GM21737 (cell line): Measurements from ENCODE around the gene DRC7.

ENCODE experiments used
- ATAC-seq: cut with Tn5 transposase; IDR thresholded peaks from one replicate; pipeline ENCODE4 v1.9.1; 2021; ENCODE audit warnings: mild to moderate bottlenecking, moderate library complexity; ENCODE audit not compliant: unreplicated experiment

DRC7 gene, protein sequence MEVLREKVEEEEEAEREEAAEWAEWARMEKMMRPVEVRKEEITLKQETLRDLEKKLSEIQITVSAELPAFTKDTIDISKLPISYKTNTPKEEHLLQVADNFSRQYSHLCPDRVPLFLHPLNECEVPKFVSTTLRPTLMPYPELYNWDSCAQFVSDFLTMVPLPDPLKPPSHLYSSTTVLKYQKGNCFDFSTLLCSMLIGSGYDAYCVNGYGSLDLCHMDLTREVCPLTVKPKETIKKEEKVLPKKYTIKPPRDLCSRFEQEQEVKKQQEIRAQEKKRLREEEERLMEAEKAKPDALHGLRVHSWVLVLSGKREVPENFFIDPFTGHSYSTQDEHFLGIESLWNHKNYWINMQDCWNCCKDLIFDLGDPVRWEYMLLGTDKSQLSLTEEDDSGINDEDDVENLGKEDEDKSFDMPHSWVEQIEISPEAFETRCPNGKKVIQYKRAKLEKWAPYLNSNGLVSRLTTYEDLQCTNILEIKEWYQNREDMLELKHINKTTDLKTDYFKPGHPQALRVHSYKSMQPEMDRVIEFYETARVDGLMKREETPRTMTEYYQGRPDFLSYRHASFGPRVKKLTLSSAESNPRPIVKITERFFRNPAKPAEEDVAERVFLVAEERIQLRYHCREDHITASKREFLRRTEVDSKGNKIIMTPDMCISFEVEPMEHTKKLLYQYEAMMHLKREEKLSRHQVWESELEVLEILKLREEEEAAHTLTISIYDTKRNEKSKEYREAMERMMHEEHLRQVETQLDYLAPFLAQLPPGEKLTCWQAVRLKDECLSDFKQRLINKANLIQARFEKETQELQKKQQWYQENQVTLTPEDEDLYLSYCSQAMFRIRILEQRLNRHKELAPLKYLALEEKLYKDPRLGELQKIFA

DNA sequence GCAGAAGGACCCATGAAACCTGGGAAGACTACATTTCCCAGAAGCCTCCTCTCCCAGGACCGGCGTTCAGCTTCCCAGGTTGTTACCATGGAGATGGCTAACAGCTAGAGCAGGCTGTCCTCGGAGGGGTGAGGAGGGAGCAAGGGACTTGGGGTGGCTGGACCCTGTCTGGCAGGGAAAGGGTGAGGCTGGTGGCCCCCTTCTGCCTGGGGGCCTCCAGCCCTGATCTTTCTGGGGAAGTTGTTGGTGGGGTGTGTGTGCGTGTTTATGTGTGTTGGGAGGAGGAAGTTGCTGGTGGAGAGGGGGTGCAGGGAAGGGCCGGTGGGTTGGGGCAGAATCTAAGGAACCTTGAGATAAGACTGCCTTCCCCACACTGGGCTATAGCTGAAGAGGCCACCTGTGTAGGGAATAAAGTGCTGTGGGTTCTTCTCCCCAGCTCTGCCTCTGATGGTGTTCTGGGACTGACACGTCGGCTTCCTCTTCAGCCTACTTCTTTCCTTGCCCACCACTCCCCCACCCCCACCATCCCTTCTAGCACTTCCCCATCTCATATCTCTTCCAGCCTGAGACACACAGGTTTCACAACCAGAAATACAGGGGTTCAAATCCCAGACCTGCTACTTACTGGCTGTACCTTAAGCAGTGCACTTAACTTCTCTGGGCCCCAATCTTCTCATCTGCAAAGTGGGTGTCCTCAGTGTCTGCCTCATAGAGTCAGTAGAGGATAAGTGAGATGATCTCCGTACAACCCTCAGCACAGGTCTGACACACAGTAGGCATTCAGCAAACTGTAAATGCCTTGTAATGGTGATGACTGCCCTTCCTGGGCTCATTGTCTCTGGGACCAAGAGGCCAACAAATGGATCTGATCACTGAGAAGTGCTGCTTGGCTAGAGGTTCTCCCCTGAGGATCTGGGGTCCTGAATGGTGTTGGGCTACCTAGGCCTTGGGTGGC lies at the start of gene DRC7:
TSS of gene DRC7 (plus strand) at position 82 of the 955 bp plus-strand sequence. CDS start 3,144 bp downstream, outside the sequence.
- ATAC-seq, result no peak

DNA sequence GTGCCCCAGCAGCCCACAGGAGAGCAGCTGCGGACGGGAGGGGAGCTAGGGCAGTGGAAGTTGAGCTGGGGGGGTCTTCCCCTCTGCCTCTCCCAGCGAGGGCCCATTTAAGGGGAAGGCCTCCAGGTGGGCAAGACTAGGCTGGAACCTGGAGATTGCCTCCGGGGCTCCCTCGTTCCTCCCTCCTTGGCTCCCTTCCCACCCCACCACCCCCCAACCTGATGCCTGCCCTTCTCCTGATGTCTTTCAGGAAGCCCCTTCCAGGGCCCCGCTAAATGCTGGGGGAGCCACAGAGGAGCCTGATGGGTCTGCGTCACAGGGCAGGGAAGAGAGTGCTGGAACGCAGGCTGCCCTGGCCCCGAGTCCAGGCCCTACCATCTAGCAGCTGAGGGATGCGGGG lies 49.4 kb upstream of the DRC7 start:
- ATAC-seq, result no peak

GRCh38 chr16:57645691-57646387 lies 48.8 kb upstream of the DRC7 start:
- no peak for ATAC-seq

- ATAC-seq, result no peak
Measured at GRCh38 chr16:57646388-57647039, 48.1 kb upstream of the DRC7 start.

DNA sequence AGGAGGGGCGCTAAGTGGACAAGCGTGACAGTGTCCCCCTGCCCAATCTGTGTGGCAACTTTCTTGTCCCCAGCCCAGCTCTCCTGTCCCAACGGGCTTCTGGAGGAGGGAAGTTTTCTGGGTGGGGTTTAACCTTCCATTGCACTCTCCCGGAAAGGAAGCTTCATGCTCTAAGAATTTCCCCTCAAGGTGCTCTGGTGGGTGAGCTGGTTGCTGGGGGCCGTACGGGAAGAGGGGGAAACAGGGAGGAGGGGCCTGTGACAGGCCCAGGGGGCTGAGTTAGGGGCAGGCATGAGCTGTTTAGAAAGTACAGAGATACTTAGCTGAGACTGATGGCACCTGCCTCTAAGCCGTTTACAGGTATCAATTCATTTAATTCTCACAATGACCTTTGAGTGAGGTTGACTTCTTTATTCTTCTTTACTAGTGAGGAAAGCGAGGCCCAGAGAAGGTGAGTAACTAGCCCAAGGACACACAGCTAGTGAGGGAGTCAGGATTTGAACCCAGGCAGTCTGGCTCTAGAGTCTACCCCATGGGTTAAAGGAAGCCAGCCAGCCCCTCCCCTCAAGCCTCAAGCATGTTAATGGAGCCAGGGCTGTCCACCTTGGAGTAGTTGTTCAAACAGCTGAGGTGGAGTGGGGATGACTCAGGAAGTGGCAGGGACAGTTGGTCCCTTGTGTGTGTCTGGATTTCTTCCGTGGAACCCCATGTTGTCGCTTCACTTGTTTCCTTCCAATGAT lies 47.3 kb upstream of the DRC7 start:
- ATAC-seq, result no peak

DNA sequence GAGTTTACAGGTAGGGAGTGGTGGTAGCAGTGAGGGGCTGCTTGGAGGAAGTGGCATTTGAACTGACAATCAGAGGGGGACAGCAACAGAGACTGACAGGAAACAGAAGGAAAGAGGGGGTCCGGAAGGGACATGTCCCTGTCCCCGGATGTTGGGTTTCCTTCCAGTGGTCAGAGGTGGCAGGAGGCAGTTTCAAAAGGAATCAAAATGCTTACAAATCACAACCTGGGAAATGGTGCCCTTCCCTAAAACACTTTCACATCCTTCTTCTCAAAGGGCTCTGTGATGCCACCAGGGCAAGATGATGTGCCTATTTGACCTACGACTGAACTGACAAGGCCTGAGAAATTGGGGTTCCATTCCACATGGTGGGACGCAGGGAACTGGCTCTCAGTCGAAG lies 46.5 kb upstream of the DRC7 start:
- ATAC-seq, result no peak

DNA sequence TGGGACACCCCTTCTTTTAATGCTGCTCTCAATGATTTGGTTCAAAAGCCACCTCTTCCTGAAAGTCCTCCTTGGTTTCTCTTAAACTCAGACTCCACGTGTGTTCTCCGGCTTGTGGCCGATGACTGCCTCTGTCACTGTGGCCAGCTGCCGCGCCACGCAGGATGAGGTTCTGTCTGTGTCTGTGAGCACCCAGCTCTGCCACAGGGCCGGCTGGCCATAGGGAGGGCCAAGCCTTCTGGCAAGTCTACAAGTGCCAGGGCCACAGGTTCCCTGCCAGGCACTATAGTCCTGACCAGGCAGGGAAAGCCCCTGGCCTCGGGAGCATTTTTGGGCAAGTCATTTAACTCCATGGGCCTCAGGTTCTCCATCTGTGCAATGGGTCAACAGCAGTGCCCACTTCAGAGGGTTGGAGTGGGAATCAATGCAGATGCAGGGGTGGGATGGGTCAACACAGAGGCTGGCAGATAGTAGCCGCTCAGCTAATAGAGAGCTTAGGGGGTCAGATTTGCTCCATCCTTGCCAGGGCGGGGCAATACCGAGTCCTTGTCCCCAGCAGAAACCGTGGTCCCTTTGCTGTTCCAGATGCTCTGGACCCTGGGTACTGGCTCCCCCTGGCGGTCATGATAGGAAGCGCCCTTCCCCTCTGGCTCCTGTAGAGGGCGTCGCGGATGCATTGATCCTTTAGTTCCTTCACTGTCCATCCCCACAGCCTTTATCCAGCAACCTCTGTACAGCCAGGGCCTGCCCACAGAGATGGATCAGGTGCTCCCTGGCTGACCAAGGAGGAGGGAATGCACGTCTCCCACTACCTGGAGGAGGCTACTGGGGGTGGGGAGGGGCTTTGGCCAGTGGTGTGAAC lies 45.8 kb upstream of the DRC7 start:
- ATAC-seq, result no peak

DNA sequence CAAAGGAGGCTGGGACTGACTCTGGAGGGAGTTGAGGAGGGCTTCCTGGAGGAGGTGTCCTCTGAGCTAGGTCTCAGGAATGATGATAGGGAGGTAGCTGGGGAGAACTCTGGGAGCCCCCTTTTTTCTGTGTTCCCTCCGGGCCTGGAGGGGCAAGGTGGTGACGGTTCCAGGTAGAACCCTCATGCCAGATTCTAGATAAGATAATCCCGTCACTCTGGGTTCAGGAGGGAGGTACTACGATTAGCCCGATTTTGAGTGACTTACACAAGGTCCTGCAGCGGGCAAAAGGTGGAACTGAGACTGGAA lies 45.2 kb upstream of the DRC7 start:
- no peak for ATAC-seq

DNA sequence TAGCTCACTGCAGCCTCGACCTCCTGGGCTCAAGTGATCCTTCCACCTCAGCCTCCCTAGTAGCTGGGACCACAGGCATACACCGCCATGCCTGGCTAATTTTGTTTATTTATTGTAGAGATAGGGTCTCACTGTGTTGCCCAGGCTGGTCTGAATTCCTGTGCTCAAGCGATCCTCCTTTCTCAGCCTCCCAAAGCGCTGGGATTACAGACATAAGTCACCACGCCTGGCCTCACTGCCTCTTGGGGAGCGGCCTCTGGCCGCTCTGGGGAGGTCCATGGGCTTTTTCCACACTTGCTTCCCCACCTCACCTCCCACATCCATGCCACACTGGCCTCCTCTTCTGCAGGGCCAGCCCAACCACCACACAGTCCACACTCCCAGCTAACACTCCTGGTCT lies 44.8 kb upstream of the DRC7 start:
- ATAC-seq, result no peak

DNA sequence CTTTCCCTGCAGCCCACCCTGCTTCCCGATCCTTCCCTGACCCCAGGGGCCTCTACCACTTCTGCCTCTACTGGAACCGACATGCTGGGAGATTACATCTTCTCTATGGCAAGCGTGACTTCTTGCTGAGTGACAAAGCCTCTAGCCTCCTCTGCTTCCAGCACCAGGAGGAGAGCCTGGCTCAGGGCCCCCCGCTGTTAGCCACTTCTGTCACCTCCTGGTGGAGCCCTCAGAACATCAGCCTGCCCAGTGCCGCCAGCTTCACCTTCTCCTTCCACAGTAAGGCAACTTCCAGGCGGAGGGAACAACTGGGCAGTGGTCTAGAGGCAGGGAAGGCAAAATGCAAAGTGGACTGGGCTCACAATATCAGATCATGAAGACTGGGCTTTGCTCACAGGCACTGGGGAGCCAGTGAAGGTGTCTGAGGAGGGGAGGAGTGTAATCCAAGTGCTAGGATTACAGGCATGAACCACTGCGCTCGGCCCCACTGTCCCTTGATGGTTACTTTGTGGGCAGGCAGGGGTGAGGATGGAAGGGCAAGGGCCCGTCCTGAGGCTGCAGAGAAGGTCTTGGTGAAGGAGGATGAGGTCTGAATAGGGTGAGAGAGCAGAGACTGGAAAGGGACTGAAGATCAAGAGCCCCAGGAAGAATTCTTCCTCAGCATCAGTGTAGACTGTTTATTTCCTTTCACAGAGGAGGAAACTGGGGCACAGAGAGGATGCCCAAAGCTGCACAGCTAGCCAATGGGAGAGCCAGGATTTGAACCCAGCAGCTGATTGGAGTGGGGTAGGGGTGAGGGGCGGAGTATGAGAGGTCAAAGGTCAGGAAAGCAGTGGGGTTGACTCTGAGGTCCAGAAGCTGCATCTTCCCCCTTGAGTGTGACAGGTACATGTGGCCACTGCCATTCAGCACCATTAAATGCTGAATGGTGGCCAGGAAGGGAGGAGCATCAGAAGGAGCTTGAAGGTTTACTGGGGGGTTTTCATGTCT lies 43.0 kb upstream of the DRC7 start:
- ATAC-seq, result no peak

- no peak for ATAC-seq
Measured at GRCh38 chr16:57652695-57653471, 41.7 kb upstream of the DRC7 start.

GRCh38 chr16:57653936-57654335 lies 40.7 kb upstream of the DRC7 start:
- no peak for ATAC-seq

DNA sequence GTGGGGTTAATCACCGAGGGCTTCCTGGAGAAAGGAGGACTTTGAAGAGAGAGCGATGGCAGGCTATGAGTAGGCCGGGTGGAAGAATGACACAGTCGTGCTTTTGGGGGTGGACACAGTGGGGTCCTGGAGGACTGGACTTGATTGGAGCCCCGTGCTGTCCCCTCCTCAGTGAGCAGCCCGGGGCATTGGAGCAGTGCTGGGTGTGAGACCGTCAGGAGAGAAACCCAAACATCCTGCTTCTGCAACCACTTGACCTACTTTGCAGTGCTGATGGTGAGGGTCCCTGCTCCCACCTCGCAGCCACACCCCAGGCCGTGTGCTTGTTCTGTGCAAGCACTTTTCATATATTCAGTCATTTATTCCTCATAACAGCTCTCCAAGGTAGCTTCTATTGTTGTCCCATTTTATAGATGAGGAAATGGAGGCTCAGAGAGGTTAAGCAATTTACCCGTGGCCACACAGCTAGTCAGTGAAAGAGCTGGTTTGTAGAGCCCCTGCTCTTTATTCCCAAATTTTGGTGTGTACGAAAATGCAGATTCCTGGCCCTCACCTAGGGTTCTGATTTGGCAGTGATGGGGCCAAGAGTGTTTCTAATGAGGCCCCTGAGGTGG lies 38.2 kb upstream of the DRC7 start:
- ATAC-seq, result no peak

GRCh38 chr16:57657228-57657627 lies 37.4 kb upstream of the DRC7 start:
- no peak for ATAC-seq

DNA sequence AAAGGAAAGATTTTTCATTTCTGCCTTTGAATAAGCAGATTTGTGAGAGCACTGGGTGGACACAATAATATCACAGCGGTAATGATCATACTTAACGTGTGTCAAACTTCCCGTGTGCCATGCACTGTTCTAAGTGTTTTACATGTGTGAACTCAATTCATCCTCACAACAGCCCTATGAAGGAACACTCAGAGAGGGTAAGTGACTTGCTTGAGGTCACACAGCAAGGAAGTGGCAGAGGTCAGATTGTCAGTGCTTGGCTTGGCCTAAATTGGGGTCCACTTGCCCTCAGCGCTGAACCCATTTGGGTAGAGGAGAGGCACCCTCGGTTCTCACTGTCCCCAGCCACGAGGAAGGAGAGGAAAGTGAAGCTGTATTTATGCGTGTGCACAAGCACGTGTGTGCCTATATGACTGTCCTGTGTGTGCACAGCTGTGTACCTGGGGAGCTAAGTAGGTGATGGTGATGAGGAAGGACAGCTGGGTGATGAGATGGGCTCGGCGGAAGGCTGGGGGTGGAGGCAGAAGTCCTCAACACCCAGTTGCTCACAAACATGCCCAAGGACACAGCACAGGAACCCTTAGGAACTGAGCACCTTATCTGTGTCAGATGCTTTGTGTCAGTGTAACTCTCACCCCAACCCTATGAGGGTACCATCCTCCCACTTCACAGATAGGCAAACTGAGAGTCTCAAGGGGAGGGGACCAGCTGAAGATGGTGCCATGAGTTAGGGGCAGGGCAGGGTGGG lies 36.3 kb upstream of the DRC7 start:
- no peak for ATAC-seq
